ENCODE results near the gene RANBP1. TPM values are rescaled to one million over a fixed set of nuclear protein-coding genes. Genes with fewer than 3 reads are reported as not detected.

The RANBP1 gene
- total and polyA plus RNA-seq, 2 of the 4 experiments (the other 2 are of a cell fraction): 173 to 376 TPM

DNA sequence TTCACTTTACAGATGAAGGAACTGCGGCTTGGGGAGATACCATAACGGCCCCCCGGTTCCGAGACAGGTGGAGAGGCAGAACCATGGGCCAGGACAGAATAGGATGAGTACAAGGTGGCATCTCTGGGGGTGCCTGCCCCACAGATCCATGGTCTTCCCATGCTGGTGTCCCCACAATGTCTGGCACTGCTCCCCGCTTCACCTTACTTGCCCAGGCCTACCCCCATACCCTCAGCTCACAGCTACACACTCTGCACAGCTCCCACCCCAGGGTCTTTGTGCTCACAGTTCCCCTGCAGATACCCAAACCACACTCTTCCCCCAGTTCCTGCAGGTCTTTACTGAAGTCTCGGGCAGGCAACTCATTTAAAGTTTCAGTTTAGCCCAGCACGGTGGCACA is 47.3 kb upstream of the RANBP1 start:
- H3K9me3 ChIP-seq (ENCODE audit: control insufficient read depth, insufficient read depth, low read length): no peaks in the 10 kb centered on the region
- no TSS peak for BruUV-seq (replicated peaks)
- no peaks in the 10 kb centered on the region for H3K79me1 ChIP-seq (ENCODE audit: low read depth in 1 of 2, low read length in 2 of 2)
- peaks cover 9% of the 10 kb centered on the region for H3K9me1 ChIP-seq (ENCODE audit: insufficient read depth, low read length)
- no peak overlapping the region for H2AK9ac ChIP-seq (replicated peaks; ENCODE audit: low read depth, low read length, poor library complexity)
- H3K56ac ChIP-seq (ENCODE audit: extremely low read depth, insufficient read depth, low read length): no peak overlapping the region
- H4K8ac ChIP-seq (ENCODE audit: low read depth in 2 of 2, low read length in 2 of 2): no peak overlapping the region
- no peak overlapping the region for H2BK15ac ChIP-seq (ENCODE audit: low read depth, low read length)
- no peaks in the 10 kb centered on the region for H3K27me3 ChIP-seq (ENCODE audit: control insufficient read depth, insufficient read depth, low read length)
- H3K18ac ChIP-seq (ENCODE audit: low read depth, low read length): no peak overlapping the region
- H2BK5ac ChIP-seq (ENCODE audit: low read depth, low read length, poor library complexity, severe bottlenecking): no peak overlapping the region
- ChIA-PET POLR2A (ENCODE audit: unreplicated experiment) (interaction anchor here (0.6 kb wide), 1 partner anchor 12 kb away, joined by 3 read pairs; no protein-coding TSS in a partner anchor), CTCF (no interaction called here)
- DNase-seq (no peak), ATAC-seq (ENCODE audit: low read depth) (no peak)
- H4K20me1 ChIP-seq (ENCODE audit: insufficient read depth, low read length): no peaks in the 10 kb centered on the region
- TF ChIP-seq MXI1 (IDR thresholded peaks at IDR 0.05; ENCODE audit: borderline replicate concordance, low read depth, low read length) (no peak), POLR2A (IDR thresholded peaks at IDR 0.05; ENCODE audit: low read depth, low read length) (no peak), RAD21 (IDR thresholded peaks at IDR 0.05; ENCODE audit: low read length) (no peak), CHD1 (IDR thresholded peaks at IDR 0.05; ENCODE audit: low read depth, low read length) (no peak), FOS (IDR thresholded peaks at IDR 0.05; ENCODE audit: low read depth, low read length) (no peak), NFE2L2 (IDR thresholded peaks at IDR 0.05; ENCODE audit: low read depth, low read length) (no peak), CEBPB (IDR thresholded peaks at IDR 0.05; ENCODE audit: low read depth, low read length) (no peak), MAFK (IDR thresholded peaks at IDR 0.05; ENCODE audit: low read depth, low read length) (no peak), RFX5 (IDR thresholded peaks at IDR 0.05; ENCODE audit: low read depth, low read length) (no peak), RCOR1 (IDR thresholded peaks at IDR 0.05; ENCODE audit: insufficient replicate concordance, low read length) (no peak), BHLHE40 (IDR thresholded peaks at IDR 0.05; ENCODE audit: low read depth, low read length) (no peak)
- TF ChIP-seq, protein P1, sequence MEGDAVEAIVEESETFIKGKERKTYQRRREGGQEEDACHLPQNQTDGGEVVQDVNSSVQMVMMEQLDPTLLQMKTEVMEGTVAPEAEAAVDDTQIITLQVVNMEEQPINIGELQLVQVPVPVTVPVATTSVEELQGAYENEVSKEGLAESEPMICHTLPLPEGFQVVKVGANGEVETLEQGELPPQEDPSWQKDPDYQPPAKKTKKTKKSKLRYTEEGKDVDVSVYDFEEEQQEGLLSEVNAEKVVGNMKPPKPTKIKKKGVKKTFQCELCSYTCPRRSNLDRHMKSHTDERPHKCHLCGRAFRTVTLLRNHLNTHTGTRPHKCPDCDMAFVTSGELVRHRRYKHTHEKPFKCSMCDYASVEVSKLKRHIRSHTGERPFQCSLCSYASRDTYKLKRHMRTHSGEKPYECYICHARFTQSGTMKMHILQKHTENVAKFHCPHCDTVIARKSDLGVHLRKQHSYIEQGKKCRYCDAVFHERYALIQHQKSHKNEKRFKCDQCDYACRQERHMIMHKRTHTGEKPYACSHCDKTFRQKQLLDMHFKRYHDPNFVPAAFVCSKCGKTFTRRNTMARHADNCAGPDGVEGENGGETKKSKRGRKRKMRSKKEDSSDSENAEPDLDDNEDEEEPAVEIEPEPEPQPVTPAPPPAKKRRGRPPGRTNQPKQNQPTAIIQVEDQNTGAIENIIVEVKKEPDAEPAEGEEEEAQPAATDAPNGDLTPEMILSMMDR (conservative IDR thresholded peaks at IDR 0.05; ENCODE audit: low read depth, low read length): no peak
- TF ChIP-seq, protein P2, sequence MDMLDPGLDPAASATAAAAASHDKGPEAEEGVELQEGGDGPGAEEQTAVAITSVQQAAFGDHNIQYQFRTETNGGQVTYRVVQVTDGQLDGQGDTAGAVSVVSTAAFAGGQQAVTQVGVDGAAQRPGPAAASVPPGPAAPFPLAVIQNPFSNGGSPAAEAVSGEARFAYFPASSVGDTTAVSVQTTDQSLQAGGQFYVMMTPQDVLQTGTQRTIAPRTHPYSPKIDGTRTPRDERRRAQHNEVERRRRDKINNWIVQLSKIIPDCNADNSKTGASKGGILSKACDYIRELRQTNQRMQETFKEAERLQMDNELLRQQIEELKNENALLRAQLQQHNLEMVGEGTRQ (IDR thresholded peaks at IDR 0.05; ENCODE audit: low read depth, low read length): no peak
- no peak overlapping the region for H3K14ac ChIP-seq (replicated peaks; ENCODE audit: low read depth, low read length)
- H2AFZ ChIP-seq (replicated peaks; ENCODE audit: low read length, poor library complexity): no peak overlapping the region
- intact Hi-C loops (cut with micrococcal nuclease) (no loop called here), dilution Hi-C loops (cut with HindIII; ENCODE audit: low sequenced_read_pairs, unreplicated experiment) (no loop called here), in situ Hi-C loops (cut with MboI; ENCODE audit: low sequenced_read_pairs) (no loop called here)
- no peak overlapping the region for H3K4me2 ChIP-seq (ENCODE audit: low read depth, low read length)
- H3K4me3 ChIP-seq (ENCODE audit: insufficient read depth, low read depth, low read length): no peak overlapping the region
- H3K36me3 ChIP-seq (ENCODE audit: control insufficient read depth, insufficient read depth, low read length): peaks cover 12% of the 10 kb centered on the region
- no peak overlapping the region for H3K27ac ChIP-seq (ENCODE audit: insufficient read depth, low read length)
- WGBS, 2 experiments (ENCODE audit: extremely low coverage in 2 of 2, insufficient read length in 1 of 2): no CpG with 5 or more reads among the region's 7 CpGs
- H4K91ac ChIP-seq (ENCODE audit: insufficient read depth, low read depth, low read length): no peak overlapping the region
- no peak overlapping the region for H3K9ac ChIP-seq (ENCODE audit: low read depth, low read length)
- no peak overlapping the region for H3K23ac ChIP-seq (ENCODE audit: low read depth, low read length)
- H2BK20ac ChIP-seq (ENCODE audit: low read depth, low read length): no peak overlapping the region
- H2AK5ac ChIP-seq (ENCODE audit: low read depth, low read length): no peak overlapping the region
- H4K5ac ChIP-seq (ENCODE audit: low read depth, low read length): no peak overlapping the region
- H2BK120ac ChIP-seq (ENCODE audit: low read depth, low read length): no peak overlapping the region
- no peak overlapping the region for H3K4ac ChIP-seq (ENCODE audit: low read depth, low read length)
- no peaks in the 10 kb centered on the region for H3K4me1 ChIP-seq (ENCODE audit: control insufficient read depth, insufficient read depth, low read length)

Data from IMR-90 (cell line).